ENCODE results near the gene WNT3.
"Not testable (repeated sequence)": the region's sequence is repeated elsewhere in the genome, so short reads cannot be mapped to it uniquely, and the experiment has no call there.

The WNT3 gene

DNA sequence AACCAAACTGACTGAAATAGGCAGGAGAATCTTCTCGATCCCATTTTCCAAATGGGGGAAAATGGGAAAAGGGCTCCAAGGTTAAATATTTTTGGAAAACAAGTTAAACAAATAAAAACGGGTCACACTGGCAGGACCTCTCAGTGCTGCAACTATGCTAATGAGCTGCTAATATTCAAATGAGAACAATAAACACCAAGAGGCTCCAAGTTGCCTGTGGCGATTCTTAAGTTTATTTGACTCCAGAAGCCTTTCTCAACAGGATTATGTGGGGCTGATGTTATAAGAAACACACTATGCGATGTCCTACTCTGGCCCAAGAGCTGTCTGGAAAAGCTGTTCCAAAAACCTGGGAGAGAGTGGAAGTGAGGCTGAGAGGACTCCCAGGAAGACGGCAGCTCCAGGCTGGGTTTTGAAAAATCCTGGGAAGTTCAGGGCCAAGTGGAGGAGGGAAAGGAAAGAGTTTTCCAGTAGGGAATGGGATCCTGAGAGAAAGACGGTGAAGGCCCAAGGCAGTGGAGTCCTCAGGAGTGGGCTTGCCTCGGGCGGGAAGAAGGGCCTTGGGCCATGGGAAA lies 21.4 kb downstream of the WNT3 start:
- peaks cover 9% of the 10 kb centered on the region for H3K27me3 ChIP-seq (ENCODE audit: insufficient read depth, insufficient read length)
- no peak for DNase-seq (ENCODE audit: low read depth, low spot score)
- no peak overlapping the region for H3K4me3 ChIP-seq (ENCODE audit: insufficient read length, low read depth)
- no peaks in the 10 kb centered on the region for H3K9me3 ChIP-seq (ENCODE audit: insufficient read depth, low read length)
- TF ChIP-seq YY1 (IDR thresholded peaks at IDR 0.05; ENCODE audit: insufficient read depth, insufficient read length) (no peak), ZNF274 (IDR thresholded peaks at IDR 0.05; ENCODE audit: low read depth, low read length) (no peak), SUZ12 (IDR thresholded peaks at IDR 0.05; ENCODE audit: extremely low read depth, insufficient read depth, insufficient read length) (no peak)
- peaks cover 7% of the 10 kb centered on the region for H3K4me1 ChIP-seq (ENCODE audit: insufficient read depth, insufficient read length)
- no peaks in the 10 kb centered on the region for H3K36me3 ChIP-seq (ENCODE audit: insufficient read depth, insufficient read length, low read length)
- H3K9ac ChIP-seq (ENCODE audit: insufficient read length, low read depth): no peak overlapping the region

DNA sequence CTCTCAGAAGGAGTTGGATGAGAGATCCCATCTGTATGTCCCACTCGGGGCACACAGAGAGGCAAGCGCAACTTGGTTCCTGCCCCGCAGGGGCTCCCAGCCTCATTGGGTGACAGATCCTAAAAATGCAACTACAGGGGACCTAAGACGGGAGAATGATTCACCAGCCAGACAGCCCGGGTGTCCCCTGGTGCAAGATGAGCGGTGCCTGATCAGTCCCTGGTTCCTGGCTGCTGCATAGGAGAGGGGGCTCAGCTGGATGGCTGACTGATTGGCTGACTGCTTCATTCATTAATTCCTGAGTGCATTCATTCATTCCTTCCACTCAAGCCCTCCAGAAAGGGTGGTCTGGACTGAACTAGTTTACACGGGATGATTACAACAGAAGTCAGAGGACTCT lies 22.0 kb downstream of the WNT3 start:
- TF ChIP-seq SUZ12 (IDR thresholded peaks at IDR 0.05; ENCODE audit: extremely low read depth, insufficient read depth, insufficient read length) (no peak), YY1 (IDR thresholded peaks at IDR 0.05; ENCODE audit: insufficient read depth, insufficient read length) (no peak), ZNF274 (IDR thresholded peaks at IDR 0.05; ENCODE audit: low read depth, low read length) (no peak)
- no peaks in the 10 kb centered on the region for H3K9me3 ChIP-seq (ENCODE audit: insufficient read depth, low read length)
- no peak overlapping the region for H3K9ac ChIP-seq (ENCODE audit: insufficient read length, low read depth)
- peaks cover 9% of the 10 kb centered on the region for H3K4me1 ChIP-seq (ENCODE audit: insufficient read depth, insufficient read length)
- H3K36me3 ChIP-seq (ENCODE audit: insufficient read depth, insufficient read length, low read length): no peaks in the 10 kb centered on the region
- peaks cover 12% of the 10 kb centered on the region for H3K27me3 ChIP-seq (ENCODE audit: insufficient read depth, insufficient read length)
- no peak for DNase-seq (ENCODE audit: low read depth, low spot score)
- no peak overlapping the region for H3K4me3 ChIP-seq (ENCODE audit: insufficient read length, low read depth)

DNA sequence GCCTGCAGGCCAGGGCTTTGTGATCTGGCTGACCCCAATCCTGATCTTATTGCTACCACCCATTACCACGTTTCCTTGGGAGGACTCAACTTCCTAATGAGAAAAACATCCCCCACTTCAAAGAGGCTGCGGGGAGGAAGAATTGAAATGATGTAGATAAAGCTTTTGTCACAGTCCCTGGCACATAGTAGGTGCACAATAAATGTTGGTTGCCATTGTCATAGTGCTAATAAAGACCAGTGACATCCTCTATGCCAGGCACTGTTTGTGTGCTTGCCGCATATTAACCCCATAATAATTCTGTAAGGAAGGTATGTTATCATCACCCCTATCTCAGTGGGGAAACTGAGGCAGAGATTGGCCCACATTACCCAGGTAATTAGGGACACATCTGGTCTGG lies 22.4 kb downstream of the WNT3 start:
- peaks cover 10% of the 10 kb centered on the region for H3K4me1 ChIP-seq (ENCODE audit: insufficient read depth, insufficient read length)
- no peak overlapping the region for H3K9ac ChIP-seq (ENCODE audit: insufficient read length, low read depth)
- H3K27me3 ChIP-seq (ENCODE audit: insufficient read depth, insufficient read length): peaks cover 14% of the 10 kb centered on the region
- TF ChIP-seq YY1 (IDR thresholded peaks at IDR 0.05; ENCODE audit: insufficient read depth, insufficient read length) (no peak), ZNF274 (IDR thresholded peaks at IDR 0.05; ENCODE audit: low read depth, low read length) (no peak), SUZ12 (IDR thresholded peaks at IDR 0.05; ENCODE audit: extremely low read depth, insufficient read depth, insufficient read length) (no peak)
- no peaks in the 10 kb centered on the region for H3K36me3 ChIP-seq (ENCODE audit: insufficient read depth, insufficient read length, low read length)
- H3K4me3 ChIP-seq (ENCODE audit: insufficient read length, low read depth): no peak overlapping the region
- no peaks in the 10 kb centered on the region for H3K9me3 ChIP-seq (ENCODE audit: insufficient read depth, low read length)
- no peak for DNase-seq (ENCODE audit: low read depth, low spot score)

DNA sequence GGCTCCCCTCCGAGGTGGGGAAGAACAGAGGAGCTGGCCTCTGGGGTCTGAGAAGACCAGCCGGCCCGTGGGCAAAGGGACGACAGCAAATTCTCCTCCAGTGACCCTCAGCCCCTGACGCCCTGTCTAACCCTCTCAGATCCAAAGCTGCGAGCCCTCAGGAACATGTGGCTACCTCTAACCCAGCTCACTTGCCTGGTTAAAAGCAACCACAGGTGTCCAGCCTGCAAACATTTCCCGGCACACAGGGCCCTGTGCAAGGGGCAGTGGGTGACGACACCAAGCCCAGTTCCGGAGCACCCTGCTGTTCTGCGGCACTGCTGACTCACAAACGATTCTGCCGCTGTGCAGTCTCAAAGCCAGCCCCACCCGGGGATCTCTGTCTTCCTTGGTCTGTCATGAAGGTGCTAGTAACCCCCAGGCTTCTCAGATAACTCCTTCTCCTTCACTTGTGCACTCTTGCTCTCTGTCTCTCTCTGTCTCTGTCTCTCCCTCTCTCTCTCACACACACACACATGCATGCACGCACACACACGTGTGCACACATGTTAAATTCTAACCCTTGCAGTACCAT lies 23.0 kb downstream of the WNT3 start:
- DNase-seq (ENCODE audit: low read depth, low spot score): no peak
- TF ChIP-seq SUZ12 (IDR thresholded peaks at IDR 0.05; ENCODE audit: extremely low read depth, insufficient read depth, insufficient read length): no peak
- no peak for TF ChIP-seq YY1 (IDR thresholded peaks at IDR 0.05; ENCODE audit: insufficient read depth, insufficient read length)
- TF ChIP-seq ZNF274 (IDR thresholded peaks at IDR 0.05; ENCODE audit: low read depth, low read length): no peak
- Histone ChIP-seq H3K9ac (ENCODE audit: insufficient read length, low read depth) (no peak overlapping the region), H3K27me3 (ENCODE audit: insufficient read depth, insufficient read length) (peaks cover 16% of the 10 kb centered on the region), H3K9me3 (ENCODE audit: insufficient read depth, low read length) (no peaks in the 10 kb centered on the region), H3K36me3 (ENCODE audit: insufficient read depth, insufficient read length, low read length) (no peaks in the 10 kb centered on the region), H3K4me1 (ENCODE audit: insufficient read depth, insufficient read length) (peaks cover 13% of the 10 kb centered on the region), H3K4me3 (ENCODE audit: insufficient read length, low read depth) (no peak overlapping the region)

DNA sequence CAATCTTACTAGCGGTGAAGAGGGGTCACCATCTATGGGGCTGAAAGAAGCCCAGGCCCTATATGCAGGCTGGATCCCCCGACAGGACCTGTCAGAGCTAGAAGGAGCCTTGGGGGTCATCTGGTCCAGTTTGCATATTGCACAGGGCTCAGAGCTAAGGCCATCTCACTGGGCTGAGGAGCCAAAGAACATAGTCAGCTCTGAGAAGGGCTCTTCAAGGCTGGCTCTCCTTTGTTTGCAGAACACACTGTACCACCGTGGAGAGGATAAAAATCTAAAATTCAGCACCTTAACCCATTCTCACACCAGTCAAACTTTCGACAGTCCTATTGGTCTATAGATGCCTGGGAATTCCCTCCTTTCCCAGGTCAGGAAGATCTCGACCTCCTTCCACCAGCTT lies 24.2 kb downstream of the WNT3 start:
- peaks cover 23% of the 10 kb centered on the region for H3K27me3 ChIP-seq (ENCODE audit: insufficient read depth, insufficient read length)
- no peak for TF ChIP-seq SUZ12 (IDR thresholded peaks at IDR 0.05; ENCODE audit: extremely low read depth, insufficient read depth, insufficient read length)
- TF ChIP-seq ZNF274 (IDR thresholded peaks at IDR 0.05; ENCODE audit: low read depth, low read length): no peak
- TF ChIP-seq YY1 (IDR thresholded peaks at IDR 0.05; ENCODE audit: insufficient read depth, insufficient read length): no peak
- H3K4me3 ChIP-seq (ENCODE audit: insufficient read length, low read depth): no peak overlapping the region
- peaks cover 5% of the 10 kb centered on the region; the same call in 1 of the 2 replicates for H3K9me3 ChIP-seq (ENCODE audit: insufficient read depth, low read length)
- H3K4me1 ChIP-seq (ENCODE audit: insufficient read depth, insufficient read length): peaks cover 18% of the 10 kb centered on the region
- no peak overlapping the region for H3K9ac ChIP-seq (ENCODE audit: insufficient read length, low read depth)
- no peaks in the 10 kb centered on the region for H3K36me3 ChIP-seq (ENCODE audit: insufficient read depth, insufficient read length, low read length)
- no peak for DNase-seq (ENCODE audit: low read depth, low spot score)

DNA sequence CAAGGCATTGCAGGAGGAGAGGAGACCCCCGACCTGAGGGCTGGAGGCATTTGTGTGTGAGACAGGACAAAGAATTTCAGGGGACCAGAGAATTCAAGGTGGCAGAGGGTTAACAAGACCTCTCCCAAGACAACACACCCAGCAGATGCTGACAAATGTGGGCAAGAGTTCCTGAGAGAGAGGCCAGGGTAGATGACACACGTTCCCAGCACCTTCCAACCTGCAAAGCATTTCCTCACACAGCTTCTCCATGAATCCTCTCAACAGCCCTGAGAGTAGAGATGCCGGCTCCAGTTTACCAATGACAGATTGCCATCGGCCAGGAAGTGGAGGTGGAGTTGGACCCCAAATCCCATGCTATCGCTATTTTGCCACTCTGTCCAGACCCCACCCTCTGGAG lies 25.0 kb downstream of the WNT3 start:
- Histone ChIP-seq H3K27me3 (ENCODE audit: insufficient read depth, insufficient read length) (peaks cover 31% of the 10 kb centered on the region), H3K9ac (ENCODE audit: insufficient read length, low read depth) (no peak overlapping the region), H3K9me3 (ENCODE audit: insufficient read depth, low read length) (peaks cover 8% of the 10 kb centered on the region; the same call in 1 of the 2 replicates), H3K4me3 (ENCODE audit: insufficient read length, low read depth) (no peak overlapping the region), H3K36me3 (ENCODE audit: insufficient read depth, insufficient read length, low read length) (no peaks in the 10 kb centered on the region), H3K4me1 (ENCODE audit: insufficient read depth, insufficient read length) (peaks cover 18% of the 10 kb centered on the region)
- no peak for DNase-seq (ENCODE audit: low read depth, low spot score)
- TF ChIP-seq ZNF274 (IDR thresholded peaks at IDR 0.05; ENCODE audit: low read depth, low read length): no peak
- no peak for TF ChIP-seq YY1 (IDR thresholded peaks at IDR 0.05; ENCODE audit: insufficient read depth, insufficient read length)
- no peak for TF ChIP-seq SUZ12 (IDR thresholded peaks at IDR 0.05; ENCODE audit: extremely low read depth, insufficient read depth, insufficient read length)

DNA sequence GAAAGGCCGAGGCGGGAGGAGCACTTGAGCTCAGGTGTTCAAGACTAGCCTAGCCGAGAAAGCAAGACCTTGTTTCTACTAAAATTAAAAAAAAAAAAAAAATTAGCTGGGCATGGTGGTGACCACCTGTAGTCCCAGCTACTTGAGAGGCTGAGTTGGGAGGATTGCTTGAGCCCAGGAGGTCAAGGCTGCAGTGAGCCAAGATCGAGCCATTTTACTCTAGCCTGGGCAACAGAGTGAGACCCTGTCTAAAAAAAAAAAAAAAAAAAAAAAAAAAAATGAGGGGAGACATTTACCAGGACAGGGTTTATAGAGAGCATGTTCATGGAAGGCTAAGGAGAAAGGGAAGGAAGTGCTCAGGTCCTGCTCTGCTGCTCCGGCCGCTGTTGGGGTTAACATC lies 25.5 kb downstream of the WNT3 start:
- H3K9ac ChIP-seq (ENCODE audit: insufficient read length, low read depth); H3K9me3 ChIP-seq (ENCODE audit: insufficient read depth, low read length); H3K4me3 ChIP-seq (ENCODE audit: insufficient read length, low read depth); H3K36me3 ChIP-seq (ENCODE audit: insufficient read depth, insufficient read length, low read length); DNase-seq (ENCODE audit: low read depth, low spot score): not testable (repeated sequence)
- Histone ChIP-seq H3K4me1 (ENCODE audit: insufficient read depth, insufficient read length) (peaks cover 18% of the 10 kb centered on the region), H3K27me3 (ENCODE audit: insufficient read depth, insufficient read length) (peaks cover 36% of the 10 kb centered on the region)
